Activated T-cell treated with anti-CD3 and anti-CD28 coated beads, Interleukin-2, amount 50 U/mL, for 72 hours (primary cell): ENCODE data around the gene CYBA. TPM values are rescaled to one million over a fixed set of nuclear protein-coding genes. Genes with fewer than 3 reads are reported as not detected.
"Not testable (repeated sequence)": the region's sequence is repeated elsewhere in the genome, so short reads cannot be mapped to it uniquely, and the experiment has no call there.

Experiments used
- ATAC-seq, 2 donors: fragments of 150-1000 bp; cut with Tn5 transposase; replicated peaks in 1 of 2; 2 replicates each; pipeline ENCODE4 v1.10.0; 2021; ENCODE audit warnings: moderate library complexity in 2 of 2, mild to moderate bottlenecking in 1 of 2
- DNase-seq, 2 donors: peaks; one replicate each; pipeline ENCODE4 v3.0.0; 2021 to 2022; ENCODE audit warnings: mixed read lengths in 1 of 2
- H3K27ac Mint-ChIP-seq: one replicate; pipeline ENCODE4 v1.8.0; 2022; ENCODE audit warnings: mild to moderate bottlenecking, moderate library complexity, mixed read lengths
- H3K27me3 Mint-ChIP-seq: one replicate; pipeline ENCODE4 v1.8.0; 2022; ENCODE audit warnings: low read depth, mixed read lengths
- H3K36me3 Mint-ChIP-seq, 2 donors: one replicate each; pipeline ENCODE4 v1.8.0; 2022; ENCODE audit warnings: mixed read lengths in 2 of 2, mild to moderate bottlenecking in 1 of 2; ENCODE audit not compliant: insufficient read depth in 2 of 2
- H3K4me1 Mint-ChIP-seq: one replicate; pipeline ENCODE4 v1.8.0; 2022; ENCODE audit warnings: low read depth, mixed read lengths
- H3K4me3 Mint-ChIP-seq, 2 donors: one replicate each; pipeline ENCODE4 v1.8.0; 2022; ENCODE audit warnings: mild to moderate bottlenecking in 2 of 2, mixed read lengths in 2 of 2, moderate library complexity in 2 of 2
- H3K9me3 Mint-ChIP-seq, 2 donors: one replicate each; pipeline ENCODE4 v1.8.0; 2022; ENCODE audit warnings: mixed read lengths in 2 of 2
- total RNA-seq, 2 donors: library from RNA; stranded (reverse); gene quantifications; one replicate each; pipeline ENCODE4 v1.2.3, GENCODE V29; 2022

CYBA gene
- total RNA-seq, 2 donors from 2014 or later = 199 to 318 TPM

GRCh38 chr16:88610909-88611812, 39.7 kb downstream of the CYBA start:
- Mint-ChIP-seq H3K4me1 (no peaks in the 10 kb centered on the region), H3K9me3 (no peaks in the 10 kb centered on the region), H3K27ac (no peak overlapping the region), H3K4me3 (no peak overlapping the region), H3K27me3 (no peaks in the 10 kb centered on the region), H3K36me3 (peaks cover 4 to 19% of the 10 kb centered on the region in 2 donors)
- DNase-seq = no peak
- ATAC-seq = no peak

GRCh38 chr16:88610080-88610479, 40.8 kb downstream of the CYBA start:
- peak overlapping the region; percentile 71 for H3K27ac Mint-ChIP-seq
- no peaks in the 10 kb centered on the region for H3K4me1 Mint-ChIP-seq

DNA sequence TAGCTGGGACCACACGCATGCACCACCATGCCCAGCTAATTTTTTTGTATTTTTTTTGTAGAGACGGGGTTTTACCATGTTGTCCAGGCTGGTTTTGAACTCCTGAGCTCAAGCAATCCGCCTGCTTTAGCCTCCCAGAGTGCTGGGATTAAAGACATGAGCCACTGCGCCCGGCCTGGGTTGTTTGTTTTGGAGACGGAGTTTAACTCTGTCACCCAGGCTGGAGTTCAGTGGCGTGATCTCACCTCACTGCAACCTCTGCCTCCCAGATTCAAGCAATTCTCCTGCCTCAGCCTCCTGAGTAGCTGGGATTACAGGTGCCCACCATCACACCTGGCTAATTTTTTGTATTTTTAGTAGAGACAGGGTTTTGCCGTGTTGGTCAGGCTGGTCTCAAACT, 41.4 kb downstream of the CYBA start:
- H3K27ac Mint-ChIP-seq, ATAC-seq, H3K4me3 Mint-ChIP-seq, H3K4me1 Mint-ChIP-seq, DNase-seq, H3K27me3 Mint-ChIP-seq, H3K9me3 Mint-ChIP-seq: not testable (repeated sequence)
- peaks cover 4 to 19% of the 10 kb centered on the region in 2 donors for H3K36me3 Mint-ChIP-seq

More at GRCh38 chr16:88610080-88610479, 40.8 kb downstream of the CYBA start:
- DNase-seq = no peak
- Mint-ChIP-seq H3K9me3 (no peaks in the 10 kb centered on the region), H3K36me3 (peaks cover 4 to 19% of the 10 kb centered on the region in 2 donors), H3K4me3 (no peak overlapping the region), H3K27me3 (no peaks in the 10 kb centered on the region)
- no peak for ATAC-seq

- no peak overlapping the region for H3K4me3 Mint-ChIP-seq
- no peak for DNase-seq
- no peaks in the 10 kb centered on the region for H3K9me3 Mint-ChIP-seq
- H3K27me3 Mint-ChIP-seq = no peaks in the 10 kb centered on the region
- H3K4me1 Mint-ChIP-seq = no peaks in the 10 kb centered on the region
- ATAC-seq = no peak
- H3K36me3 Mint-ChIP-seq = peaks cover 4 to 19% of the 10 kb centered on the region in 2 donors
- H3K27ac Mint-ChIP-seq = peak overlapping the region; percentile 63
Measured at GRCh38 chr16:88608076-88608475, 42.8 kb downstream of the CYBA start.

DNA sequence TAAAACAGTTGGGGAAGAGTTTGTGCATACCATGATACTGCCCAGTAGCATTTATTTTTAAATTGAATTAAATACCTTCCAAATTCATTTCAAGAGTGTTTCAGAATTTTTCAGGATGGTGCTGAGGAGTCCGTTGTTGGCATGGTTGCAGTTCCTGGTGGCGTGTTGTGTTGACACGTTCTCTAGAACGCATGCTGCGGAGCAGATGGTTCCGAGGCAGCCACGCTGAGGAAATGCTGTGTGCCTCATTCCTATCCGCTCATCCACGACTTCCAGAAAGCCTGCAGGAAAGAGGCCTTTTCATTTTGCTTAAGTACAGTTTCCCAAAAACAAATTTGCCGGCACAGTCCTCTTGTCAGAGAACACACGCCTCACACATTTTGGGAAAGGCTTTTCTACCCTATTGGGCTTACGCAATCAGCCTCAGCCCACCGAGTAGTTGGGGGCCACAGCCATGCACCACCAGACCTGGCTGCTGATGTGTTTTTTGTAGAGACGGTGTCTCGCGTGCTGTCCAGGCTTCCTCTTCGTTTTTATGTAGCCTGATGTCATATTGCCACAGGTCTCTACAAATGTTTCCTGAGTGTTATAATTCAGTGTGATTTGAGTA, 44.6 kb downstream of the CYBA start:
- DNase-seq = no peak
- H3K4me1 Mint-ChIP-seq = no peaks in the 10 kb centered on the region
- no peak overlapping the region for H3K4me3 Mint-ChIP-seq
- no peak for ATAC-seq
- H3K27me3 Mint-ChIP-seq = no peaks in the 10 kb centered on the region
- H3K36me3 Mint-ChIP-seq = peaks cover 4 to 22% of the 10 kb centered on the region in 2 donors
- H3K27ac Mint-ChIP-seq = no peak overlapping the region
- no peaks in the 10 kb centered on the region for H3K9me3 Mint-ChIP-seq

DNA sequence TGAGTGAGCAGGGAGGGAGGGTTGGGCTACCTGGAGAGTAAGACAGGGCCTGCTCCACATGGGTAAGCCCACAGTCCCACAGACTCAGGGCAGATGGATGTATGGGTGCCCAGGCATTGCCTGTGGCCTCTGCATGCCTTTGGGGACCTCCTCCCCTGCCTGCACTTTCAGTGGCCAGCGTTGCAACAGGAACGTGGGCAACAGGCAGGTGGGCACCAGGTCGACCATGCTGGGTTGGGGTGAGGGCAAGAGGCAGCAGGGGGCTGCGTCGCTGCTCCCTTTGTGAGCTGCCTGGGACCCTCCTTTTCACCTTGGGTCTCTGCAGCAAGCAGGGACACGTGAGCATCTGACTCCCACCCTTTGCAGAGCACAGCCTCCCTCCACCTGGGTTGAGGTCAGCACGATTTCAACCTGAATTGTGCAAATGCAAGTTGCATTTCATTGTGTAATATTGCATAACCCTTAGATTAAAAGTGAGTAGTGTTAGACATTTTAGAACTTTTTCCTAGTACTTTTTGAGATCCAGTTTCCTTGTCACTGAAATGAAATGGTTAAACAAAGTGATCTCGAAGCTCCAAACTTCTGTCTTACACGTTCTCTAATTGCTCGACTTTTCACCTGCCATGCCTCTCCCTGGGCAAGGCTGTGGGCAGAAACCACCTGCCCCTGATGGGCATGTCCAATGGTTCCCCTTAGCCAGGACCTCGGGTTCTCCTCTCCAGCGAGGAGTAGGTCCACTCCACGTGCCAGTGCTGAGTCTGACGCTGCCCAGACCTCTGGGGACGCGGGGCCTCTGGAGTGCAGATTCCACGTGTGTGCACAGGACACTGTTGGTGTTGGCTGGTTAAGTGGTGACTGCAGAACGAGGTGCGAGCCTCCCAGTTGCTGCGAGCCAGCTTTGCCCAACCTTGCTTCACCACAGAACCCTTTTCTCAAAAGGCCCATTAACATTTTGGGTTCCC, 45.4 kb downstream of the CYBA start:
- H3K27ac Mint-ChIP-seq = no peak overlapping the region
- no peaks in the 10 kb centered on the region for H3K27me3 Mint-ChIP-seq
- DNase-seq (no peak), ATAC-seq (no peak)
- no peaks in the 10 kb centered on the region for H3K9me3 Mint-ChIP-seq
- peaks cover 4 to 22% of the 10 kb centered on the region in 2 donors for H3K36me3 Mint-ChIP-seq
- H3K4me3 Mint-ChIP-seq = no peak overlapping the region
- no peaks in the 10 kb centered on the region for H3K4me1 Mint-ChIP-seq

DNA sequence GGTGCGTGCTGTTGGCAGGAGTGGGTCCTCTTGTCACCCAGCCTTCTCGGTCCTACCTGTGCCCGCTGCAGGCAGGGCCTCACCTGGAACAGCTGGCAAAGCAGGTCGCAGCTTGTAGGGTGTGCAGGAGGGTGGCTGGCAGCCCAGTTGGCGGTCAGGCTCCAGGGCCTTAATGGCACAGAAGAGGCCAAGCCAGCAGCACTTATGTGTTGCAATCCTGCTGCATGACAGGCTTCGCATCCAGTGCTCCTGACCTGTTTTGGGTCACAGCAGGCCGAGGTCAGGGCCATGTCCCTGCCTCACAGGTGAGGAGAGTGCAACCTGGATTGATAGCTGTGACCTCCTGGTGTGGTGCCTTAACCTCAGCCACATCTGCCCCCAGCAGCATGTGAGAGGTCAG, 48.8 kb downstream of the CYBA start:
- Mint-ChIP-seq H3K27ac (no peak overlapping the region), H3K4me3 (no peak overlapping the region), H3K36me3 (peaks cover 4 to 22% of the 10 kb centered on the region in 2 donors), H3K4me1 (no peaks in the 10 kb centered on the region), H3K27me3 (no peaks in the 10 kb centered on the region), H3K9me3 (no peaks in the 10 kb centered on the region)
- no peak for ATAC-seq
- DNase-seq = no peak

DNA sequence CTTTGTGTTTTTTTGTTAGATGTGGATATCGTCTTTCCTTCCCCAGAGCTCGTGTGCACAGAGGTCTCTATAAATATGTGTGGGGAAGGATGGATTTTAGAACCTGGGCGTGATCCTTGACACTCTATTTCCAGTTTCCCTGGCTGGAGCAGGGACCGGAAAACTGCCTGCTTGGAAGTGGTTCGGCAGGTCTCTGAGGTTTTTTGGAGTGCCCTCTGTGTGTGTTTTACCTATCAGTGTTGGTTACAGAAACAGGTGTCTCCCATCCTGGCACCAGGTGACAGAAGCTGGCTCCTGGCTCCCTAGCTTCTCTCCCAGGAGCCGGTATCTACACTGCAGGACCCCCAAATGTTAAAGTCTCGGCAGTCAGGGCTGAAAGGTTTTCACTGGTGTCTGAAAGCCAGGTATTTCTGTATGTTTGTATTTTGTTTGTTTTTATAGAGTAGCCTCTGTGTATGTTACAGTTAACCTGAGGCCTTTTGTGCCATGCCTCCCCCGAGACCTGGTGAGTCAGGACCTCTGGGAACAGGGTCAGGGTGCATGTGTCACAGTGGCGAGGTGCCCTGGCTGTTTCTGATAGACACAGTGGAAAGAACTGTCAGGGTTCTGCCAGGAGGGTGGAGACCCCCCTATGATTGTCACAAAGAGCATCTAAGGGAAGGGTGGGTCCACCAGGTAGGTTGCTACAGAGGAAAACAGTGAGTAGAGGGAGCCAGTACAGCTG, 49.4 kb downstream of the CYBA start:
- peaks cover 4 to 22% of the 10 kb centered on the region in 2 donors for H3K36me3 Mint-ChIP-seq
- ATAC-seq = no peak
- no peak overlapping the region for H3K27ac Mint-ChIP-seq
- no peaks in the 10 kb centered on the region for H3K27me3 Mint-ChIP-seq
- H3K9me3 Mint-ChIP-seq = no peaks in the 10 kb centered on the region
- peaks cover 6% of the 10 kb centered on the region for H3K4me1 Mint-ChIP-seq
- no peak for DNase-seq
- no peak overlapping the region for H3K4me3 Mint-ChIP-seq

GRCh38 chr16:88600539-88600896, 50.3 kb downstream of the CYBA start:
- no peak overlapping the region for H3K4me3 Mint-ChIP-seq
- peaks cover 12% of the 10 kb centered on the region for H3K4me1 Mint-ChIP-seq
- peaks cover 4 to 24% of the 10 kb centered on the region in 2 donors for H3K36me3 Mint-ChIP-seq
- no peak overlapping the region for H3K27ac Mint-ChIP-seq
- no peak for ATAC-seq
- no peaks in the 10 kb centered on the region for H3K27me3 Mint-ChIP-seq
- DNase-seq = no peak
- H3K9me3 Mint-ChIP-seq = no peaks in the 10 kb centered on the region

DNA sequence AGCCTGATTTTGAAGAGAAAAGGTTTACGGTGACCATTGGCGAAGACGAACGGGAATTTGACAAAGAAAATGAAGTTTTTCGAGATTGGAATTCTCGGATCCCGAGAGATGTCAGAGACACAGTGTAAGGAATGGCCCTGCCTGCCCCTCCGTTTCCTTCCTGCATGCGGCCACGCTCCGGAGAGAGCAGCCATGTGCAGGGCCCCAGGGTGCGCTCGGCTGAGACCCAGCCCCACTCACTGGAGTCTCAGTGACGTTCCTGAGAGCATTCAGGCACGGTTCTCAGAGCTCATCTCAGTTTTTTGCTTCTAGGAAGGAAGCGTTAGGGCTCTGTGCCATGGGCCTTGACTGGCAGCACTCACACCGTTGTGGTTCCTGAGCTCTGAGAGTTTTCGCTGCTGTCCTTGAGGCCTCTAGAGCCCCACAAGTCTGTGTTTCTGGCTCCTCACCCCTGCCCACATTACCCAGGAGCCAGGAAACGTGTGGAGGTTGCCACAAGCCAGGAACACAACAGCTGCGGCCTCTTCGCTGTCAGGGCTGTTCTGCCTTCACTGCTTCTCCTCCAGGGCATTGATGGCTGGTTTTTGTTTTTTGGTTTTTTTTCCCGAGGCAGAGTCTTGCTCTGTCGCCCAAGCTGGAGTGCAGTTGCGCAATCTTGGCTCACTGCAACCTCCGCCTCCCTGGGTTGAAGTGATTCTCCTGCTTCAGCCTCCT, 50.9 kb downstream of the CYBA start:
- H3K9me3 Mint-ChIP-seq = no peaks in the 10 kb centered on the region
- H3K4me1 Mint-ChIP-seq = peaks cover 12% of the 10 kb centered on the region
- no peak overlapping the region for H3K4me3 Mint-ChIP-seq
- DNase-seq = no peak
- ATAC-seq = no peak
- peaks cover 4 to 24% of the 10 kb centered on the region in 2 donors for H3K36me3 Mint-ChIP-seq
- no peak overlapping the region for H3K27ac Mint-ChIP-seq
- H3K27me3 Mint-ChIP-seq = no peaks in the 10 kb centered on the region

DNA sequence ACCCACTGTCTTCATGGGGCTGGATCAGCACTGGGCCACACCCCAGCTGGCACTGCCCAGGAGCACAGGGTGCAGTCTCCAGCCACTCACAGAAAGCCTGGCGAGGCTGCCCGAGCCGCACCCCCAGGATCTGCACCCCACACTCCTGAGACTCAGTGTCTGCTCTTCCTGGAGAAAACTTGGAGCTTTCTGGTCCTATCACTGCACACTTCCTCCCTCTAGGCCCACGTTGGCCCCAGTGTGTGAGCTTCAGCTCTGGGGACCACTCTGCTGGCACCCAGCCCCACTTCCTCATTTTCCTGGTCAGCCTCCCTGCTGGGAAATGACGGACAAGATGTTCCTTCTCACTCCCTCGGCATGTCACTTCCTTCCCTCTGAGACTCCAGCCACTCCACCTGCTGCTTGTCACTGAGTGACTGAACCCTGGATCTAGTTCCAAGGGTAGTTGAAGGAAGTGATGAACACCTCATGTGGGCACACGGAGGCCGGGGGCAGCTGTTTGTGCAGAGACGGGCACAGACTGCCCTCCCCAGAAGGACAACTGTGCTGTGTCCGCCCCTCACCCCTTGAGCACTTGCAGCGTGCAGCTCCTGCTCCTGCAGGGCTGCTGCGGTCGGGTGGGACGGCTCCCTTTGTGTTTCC, 51.6 kb downstream of the CYBA start:
- Mint-ChIP-seq H3K4me1 (peaks cover 12% of the 10 kb centered on the region), H3K9me3 (no peaks in the 10 kb centered on the region), H3K27ac (no peak overlapping the region), H3K36me3 (peaks cover 4 to 26% of the 10 kb centered on the region in 2 donors), H3K4me3 (no peak overlapping the region), H3K27me3 (no peaks in the 10 kb centered on the region)
- DNase-seq (no peak), ATAC-seq (no peak)
